ENCODE data around the gene TBC1D1. TPM values are rescaled to one million over a fixed set of nuclear protein-coding genes. Genes with fewer than 3 reads are reported as not detected.

TBC1D1 gene
- total and polyA plus RNA-seq, 4 experiments from 2014 or later = 15.3 to 46.7 (median 34.3) TPM

DNA sequence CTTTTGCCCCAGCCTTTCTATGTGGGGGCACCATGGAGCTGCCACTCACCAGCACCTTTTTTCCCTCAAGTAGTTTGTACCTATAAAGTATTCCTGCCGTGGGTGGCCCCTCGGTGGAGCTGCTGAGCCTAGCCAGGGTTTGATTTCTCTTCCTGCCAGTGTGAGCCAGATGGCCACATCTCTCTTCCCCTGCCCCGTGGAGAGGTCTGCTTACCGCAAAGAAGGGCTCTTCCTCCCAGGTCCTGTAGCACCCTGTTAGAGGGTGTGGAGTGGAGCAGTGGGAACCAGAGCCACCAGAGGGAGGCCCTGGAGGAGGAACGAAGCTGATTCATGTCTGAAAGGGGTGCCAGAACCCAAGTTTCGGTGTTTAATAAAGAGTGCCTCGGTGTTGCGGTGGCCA is 164.7 kb downstream of the TBC1D1 start:
- no peaks in the 10 kb centered on the region for H3K9me3 ChIP-seq (ENCODE audit: control insufficient read depth in 1 of 2, low read length in 2 of 2)
- no peaks in the 10 kb centered on the region for H3K27me3 Mint-ChIP-seq
- H3K9me3 Mint-ChIP-seq = no peaks in the 10 kb centered on the region
- H3K4me1 Mint-ChIP-seq = no peaks in the 10 kb centered on the region
- H3K4me3 ChIP-seq (ENCODE audit: low read length in 2 of 2) = no peak overlapping the region
- H3K4me3 Mint-ChIP-seq = no peak overlapping the region
- DNase-seq = no peak
- H3K36me3 ChIP-seq (ENCODE audit: insufficient read depth, low read length) = peaks cover 10% of the 10 kb centered on the region
- ChIA-PET CTCF (ENCODE audit: partially characterized antibody) (interaction anchor here (1.1 kb wide), 1 partner anchor 14 kb away, joined by 4 read pairs; no protein-coding TSS in a partner anchor), POLR2A (ENCODE audit: partially characterized antibody) (no interaction called here)
- H3K27me3 ChIP-seq (ENCODE audit: insufficient read depth, low read length) = no peaks in the 10 kb centered on the region
- H3K4me1 ChIP-seq (ENCODE audit: insufficient read depth, low read length) = no peaks in the 10 kb centered on the region
- intact Hi-C loops (cut with micrococcal nuclease) = no loop called here
- H3K36me3 Mint-ChIP-seq = peaks cover 49 to 73% of the 10 kb centered on the region in 2 donors
- H3K27ac ChIP-seq (ENCODE audit: low read depth, low read length) = no peak overlapping the region
- H3K27ac Mint-ChIP-seq = peak overlapping the region in 1 of 7 donors; percentile 72

DNA sequence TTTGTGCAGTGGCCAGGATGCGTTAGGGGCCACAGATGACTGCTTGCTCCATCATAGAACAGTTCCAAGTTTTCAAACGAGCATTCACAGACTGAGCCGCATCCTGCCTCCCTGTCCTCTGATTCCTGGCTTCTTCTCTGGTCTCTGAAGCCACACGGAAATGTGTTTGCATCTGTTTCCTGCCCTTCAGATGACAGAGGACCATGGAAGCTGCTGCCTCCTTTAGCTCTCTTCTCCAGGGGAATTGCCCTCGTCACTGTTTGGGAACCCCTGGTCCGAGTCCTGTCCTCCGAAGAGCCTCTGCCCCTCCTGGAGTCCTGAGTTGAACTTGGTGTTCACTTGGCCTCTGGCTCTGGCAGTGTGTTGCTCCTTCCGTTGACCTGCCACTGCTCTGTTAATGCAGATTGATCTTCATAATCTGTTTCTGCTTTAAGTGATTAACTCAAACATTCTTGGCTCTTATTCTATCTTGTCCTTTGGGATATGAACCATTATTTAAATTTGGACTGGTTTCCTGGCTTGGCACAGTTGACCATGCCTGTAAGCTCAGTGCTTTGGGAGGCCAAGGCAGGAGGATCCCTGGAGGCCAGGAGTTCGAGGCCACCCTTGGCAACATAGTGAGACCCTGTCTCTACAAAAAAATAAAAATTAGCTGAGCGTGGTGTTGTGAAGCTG is 165.3 kb downstream of the TBC1D1 start:
- ChIA-PET CTCF (ENCODE audit: partially characterized antibody) (interaction anchor here (1.1 to 2.4 kb wide), 2 partner anchors 13 kb away, joined by 4 to 8 read pairs; no protein-coding TSS in a partner anchor), POLR2A (ENCODE audit: partially characterized antibody) (no interaction called here)
- Histone ChIP-seq H3K9me3 (ENCODE audit: control insufficient read depth in 1 of 2, low read length in 2 of 2) (no peaks in the 10 kb centered on the region), H3K27me3 (ENCODE audit: insufficient read depth, low read length) (no peaks in the 10 kb centered on the region), H3K4me1 (ENCODE audit: insufficient read depth, low read length) (no peaks in the 10 kb centered on the region), H3K36me3 (ENCODE audit: insufficient read depth, low read length) (peaks cover 10% of the 10 kb centered on the region), H3K4me3 (ENCODE audit: low read length in 2 of 2) (no peak overlapping the region), H3K27ac (ENCODE audit: low read depth, low read length) (no peak overlapping the region)
- peak overlapping the region in 2 of 7 donors; percentile 63 to 72 for H3K27ac Mint-ChIP-seq
- peaks cover 49 to 68% of the 10 kb centered on the region in 2 donors for H3K36me3 Mint-ChIP-seq
- H3K9me3 Mint-ChIP-seq = no peaks in the 10 kb centered on the region
- H3K4me3 Mint-ChIP-seq = no peak overlapping the region
- no peak for DNase-seq
- H3K27me3 Mint-ChIP-seq = no peaks in the 10 kb centered on the region
- H3K4me1 Mint-ChIP-seq = peaks cover 0 to 2% (median 0%) of the 10 kb centered on the region in 4 donors
- intact Hi-C loops (cut with micrococcal nuclease) = no loop called here

DNA sequence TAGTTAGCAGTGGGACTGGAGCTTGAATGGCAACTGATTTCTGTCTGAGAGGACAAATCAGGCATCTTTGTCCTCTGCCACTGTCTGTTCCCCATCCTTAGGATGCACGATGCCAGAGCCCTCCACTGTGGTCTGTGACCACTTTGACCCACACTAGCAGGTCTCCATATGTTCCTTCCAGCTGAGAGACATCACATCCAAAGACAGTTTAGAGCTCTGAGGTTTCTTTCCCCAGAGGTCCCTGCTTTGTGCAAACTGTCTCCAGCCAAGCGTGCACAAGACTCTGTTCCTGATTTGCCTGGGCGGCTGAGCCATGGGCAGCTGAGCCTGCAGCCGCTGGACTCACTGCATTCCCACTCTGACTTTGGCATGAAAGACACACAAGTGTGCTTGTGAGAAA is 167.3 kb downstream of the TBC1D1 start:
- peak overlapping the region in 1 of 7 donors; percentile 13 for H3K27ac Mint-ChIP-seq
- H3K27me3 Mint-ChIP-seq = no peaks in the 10 kb centered on the region
- Histone ChIP-seq H3K4me3 (ENCODE audit: low read length in 2 of 2) (no peak overlapping the region), H3K27me3 (ENCODE audit: insufficient read depth, low read length) (no peaks in the 10 kb centered on the region), H3K36me3 (ENCODE audit: insufficient read depth, low read length) (peaks cover 10% of the 10 kb centered on the region), H3K4me1 (ENCODE audit: insufficient read depth, low read length) (peaks cover 4% of the 10 kb centered on the region), H3K9me3 (ENCODE audit: control insufficient read depth in 1 of 2, low read length in 2 of 2) (no peaks in the 10 kb centered on the region), H3K27ac (ENCODE audit: low read depth, low read length) (no peak overlapping the region)
- no peak for DNase-seq
- intact Hi-C loops (cut with micrococcal nuclease) = no loop called here
- peaks cover 7 to 16% (median 7%) of the 10 kb centered on the region in 4 donors for H3K4me1 Mint-ChIP-seq
- ChIA-PET CTCF (ENCODE audit: partially characterized antibody) (interaction anchor here (2.4 kb wide), 1 partner anchor 11 kb away, joined by 8 read pairs; no protein-coding TSS in a partner anchor), POLR2A (ENCODE audit: partially characterized antibody) (no interaction called here)
- no peaks in the 10 kb centered on the region for H3K9me3 Mint-ChIP-seq
- H3K36me3 Mint-ChIP-seq = peaks cover 39 to 60% of the 10 kb centered on the region in 2 donors
- no peak overlapping the region for H3K4me3 Mint-ChIP-seq

DNA sequence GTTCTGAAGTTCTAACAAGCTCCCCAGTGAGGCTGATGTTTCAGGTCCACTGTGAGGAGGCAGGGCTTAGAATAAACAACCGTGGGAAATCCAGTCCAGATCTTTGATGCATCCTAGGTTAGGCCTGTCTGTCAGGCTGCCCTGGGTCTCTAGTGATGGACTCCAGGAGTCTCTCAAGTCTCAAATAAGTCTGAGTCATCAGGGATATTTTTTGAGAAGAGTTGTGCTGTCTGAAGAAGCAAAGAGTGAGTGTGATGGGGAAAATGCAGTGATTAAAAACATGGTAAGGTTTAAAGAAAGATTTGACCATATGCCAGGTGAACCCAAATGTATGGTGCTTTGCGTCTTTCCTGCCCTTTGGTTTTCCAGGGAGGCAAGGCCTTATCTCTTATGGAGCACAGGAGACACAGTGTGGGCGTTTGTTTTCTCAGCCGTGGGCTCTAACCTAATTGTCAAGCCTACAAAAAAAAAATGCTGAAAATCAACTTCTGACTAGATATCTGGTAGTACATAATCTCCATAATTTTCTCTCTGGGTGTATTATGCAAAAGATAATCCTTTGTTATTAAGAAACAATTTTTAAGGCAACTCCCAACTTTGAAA is 170.0 kb downstream of the TBC1D1 start:
- Histone ChIP-seq H3K4me3 (ENCODE audit: low read length in 2 of 2) (no peak overlapping the region), H3K4me1 (ENCODE audit: insufficient read depth, low read length) (peaks cover 4% of the 10 kb centered on the region), H3K36me3 (ENCODE audit: insufficient read depth, low read length) (no peaks in the 10 kb centered on the region), H3K27me3 (ENCODE audit: insufficient read depth, low read length) (no peaks in the 10 kb centered on the region), H3K9me3 (ENCODE audit: control insufficient read depth in 1 of 2, low read length in 2 of 2) (no peaks in the 10 kb centered on the region), H3K27ac (ENCODE audit: low read depth, low read length) (no peak overlapping the region)
- ChIA-PET CTCF (ENCODE audit: partially characterized antibody) (interaction anchor here (0.7 to 8.9 kb wide), 7 partner anchors 9 to 721 kb away, joined by 3 to 114 read pairs (median 10); partner anchors contain the start of gene TLR10), POLR2A (ENCODE audit: partially characterized antibody) (interaction anchor here (0.6 kb wide), 1 partner anchor 13 kb away, joined by 3 read pairs; no protein-coding TSS in a partner anchor)
- Mint-ChIP-seq H3K9me3 (no peaks in the 10 kb centered on the region), H3K4me1 (peaks cover 7 to 16% (median 8%) of the 10 kb centered on the region in 4 donors), H3K36me3 (peaks cover 25 to 41% of the 10 kb centered on the region in 2 donors), H3K4me3 (peak overlapping the region in 2 of 8 donors; percentile 4 to 25), H3K27me3 (no peaks in the 10 kb centered on the region), H3K27ac (peak overlapping the region in 4 of 7 donors; percentile 19 to 52 (median 36))
- intact Hi-C loops (cut with micrococcal nuclease) = no loop called here
- no peak for DNase-seq

DNA sequence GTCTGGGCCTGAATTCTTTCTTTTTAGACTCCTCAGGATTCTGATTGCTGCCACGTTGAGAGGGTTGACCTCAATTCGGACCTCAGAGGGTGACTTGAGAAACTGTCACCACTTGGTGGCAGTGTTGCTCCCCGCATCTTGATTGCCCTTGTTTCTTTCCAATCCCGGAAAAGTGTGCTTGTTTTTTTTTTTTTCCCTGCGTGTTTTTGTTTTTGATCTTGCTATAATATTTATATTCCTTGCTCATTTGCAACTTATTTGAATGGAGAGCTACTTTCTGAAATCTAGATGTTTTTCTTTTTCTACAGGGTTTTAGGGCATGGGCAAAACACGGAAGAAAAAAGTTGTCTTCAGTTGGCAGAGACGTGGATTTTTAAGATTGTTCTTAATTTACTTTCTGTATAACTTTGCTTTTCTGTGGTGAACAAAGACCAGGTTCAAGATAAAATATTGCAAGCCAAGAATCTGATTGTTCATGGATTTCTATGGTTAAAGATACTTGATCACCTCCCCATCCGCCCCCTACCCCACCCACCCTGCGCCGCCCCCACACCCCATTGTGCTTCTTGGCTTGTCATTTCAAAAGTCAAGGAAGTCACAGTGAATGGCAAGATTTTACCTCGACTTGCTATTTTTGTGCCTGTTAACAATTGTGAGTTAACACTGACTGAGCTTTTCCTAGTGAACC is 171.3 kb downstream of the TBC1D1 start:
- Mint-ChIP-seq H3K4me1 (peaks cover 7 to 16% (median 8%) of the 10 kb centered on the region in 4 donors), H3K36me3 (peaks cover 21 to 30% of the 10 kb centered on the region in 2 donors), H3K4me3 (peak overlapping the region; percentile 73 to 94 (median 87)), H3K27ac (peak overlapping the region; percentile 20 to 91 (median 72)), H3K9me3 (no peaks in the 10 kb centered on the region), H3K27me3 (no peaks in the 10 kb centered on the region)
- Histone ChIP-seq H3K4me1 (ENCODE audit: insufficient read depth, low read length) (peaks cover 4% of the 10 kb centered on the region), H3K36me3 (ENCODE audit: insufficient read depth, low read length) (no peaks in the 10 kb centered on the region), H3K27me3 (ENCODE audit: insufficient read depth, low read length) (no peaks in the 10 kb centered on the region), H3K9me3 (ENCODE audit: control insufficient read depth in 1 of 2, low read length in 2 of 2) (no peaks in the 10 kb centered on the region), H3K27ac (ENCODE audit: low read depth, low read length) (no peak overlapping the region), H3K4me3 (ENCODE audit: low read length in 2 of 2) (peak overlapping the region in 1 of 2 donors; percentile 42)
- ChIA-PET CTCF (ENCODE audit: partially characterized antibody) (interaction anchor here (0.6 to 8.9 kb wide), 23 partner anchors 9 to 1221 kb away, joined by 3 to 114 read pairs (median 4); partner anchors contain the start of gene TLR10), POLR2A (ENCODE audit: partially characterized antibody) (interaction anchor here (1.0 to 1.6 kb wide), 3 partner anchors 61 to 118 kb away, joined by 3 to 6 read pairs (median 4); no protein-coding TSS in a partner anchor)
- peak; percentile 38 to 51 (median 49) for DNase-seq
- intact Hi-C loops (cut with micrococcal nuclease) = loop anchor here (1.0 to 2.0 kb wide), 6 partner anchors 117 to 794 kb away; partner anchors contain the start of gene TLR6

DNA sequence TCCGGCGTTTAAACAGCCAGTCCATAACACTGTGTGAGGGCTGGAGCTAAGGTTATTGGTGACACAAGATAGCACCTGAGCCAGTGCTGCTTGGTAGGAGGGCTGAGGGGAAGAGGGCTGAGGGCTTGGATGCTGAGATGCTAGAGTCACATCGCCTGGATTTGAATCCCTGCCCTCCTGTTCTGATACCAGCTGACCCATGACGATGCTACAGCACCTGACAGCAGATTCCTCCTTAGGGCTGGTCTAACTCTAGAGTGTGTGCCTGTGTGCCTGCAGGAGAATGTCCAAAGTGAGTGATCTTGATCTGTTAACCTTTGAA is 171.9 kb downstream of the TBC1D1 start:
- ChIA-PET POLR2A (ENCODE audit: partially characterized antibody) (interaction anchor here (1.0 to 1.6 kb wide), 3 partner anchors 61 to 117 kb away, joined by 3 to 6 read pairs (median 4); no protein-coding TSS in a partner anchor), CTCF (ENCODE audit: partially characterized antibody) (interaction anchor here (0.6 to 8.9 kb wide), 23 partner anchors 9 to 1221 kb away, joined by 3 to 114 read pairs (median 4); partner anchors contain the start of gene TLR10)
- H3K4me1 ChIP-seq (ENCODE audit: insufficient read depth, low read length) = peaks cover 4% of the 10 kb centered on the region
- H3K27ac Mint-ChIP-seq = peak overlapping the region in 2 of 7 donors; percentile 38 to 77
- no peaks in the 10 kb centered on the region for H3K36me3 ChIP-seq (ENCODE audit: insufficient read depth, low read length)
- H3K36me3 Mint-ChIP-seq = peaks cover 21 to 32% of the 10 kb centered on the region in 2 donors
- peak overlapping the region in 7 of 8 donors; percentile 5 to 92 (median 47) for H3K4me3 Mint-ChIP-seq
- DNase-seq = no peak
- H3K4me3 ChIP-seq (ENCODE audit: low read length in 2 of 2) = no peak overlapping the region
- intact Hi-C loops (cut with micrococcal nuclease) = loop anchor here (1.0 to 2.0 kb wide), 6 partner anchors 117 to 794 kb away; partner anchors contain the start of gene TLR6
- H3K9me3 Mint-ChIP-seq = no peaks in the 10 kb centered on the region
- no peaks in the 10 kb centered on the region for H3K27me3 ChIP-seq (ENCODE audit: insufficient read depth, low read length)
- no peaks in the 10 kb centered on the region for H3K27me3 Mint-ChIP-seq
- no peak overlapping the region for H3K27ac ChIP-seq (ENCODE audit: low read depth, low read length)
- H3K9me3 ChIP-seq (ENCODE audit: control insufficient read depth in 1 of 2, low read length in 2 of 2) = no peaks in the 10 kb centered on the region
- H3K4me1 Mint-ChIP-seq = peaks cover 7 to 16% (median 8%) of the 10 kb centered on the region in 4 donors

Measured in CD4-positive, alpha-beta memory T cell (primary cell).